Neural cell (in vitro differentiated cells): ENCODE data around the gene TIAM2.

ENCODE experiments used
- EP300 ChIP-seq: fragments of 450-650 bp; conservative IDR thresholded peaks from 2 replicates; pipeline ENCODE4 v1.6.1; 2014; ENCODE audit warnings: antibody characterized with exemption, mild to moderate bottlenecking, moderate library complexity; ENCODE audit not compliant: poor library complexity, severe bottlenecking
- EZH2 ChIP-seq: fragments of 200-600, 300-800 bp; shearing (Covaris generic), sonication (generic); IDR thresholded peaks from 2 replicates; pipeline ENCODE4 v1.6.1; 2014; ENCODE audit warnings: antibody characterized with exemption, low read length, borderline replicate concordance, mild to moderate bottlenecking; ENCODE audit not compliant: insufficient read depth, poor library complexity, severe bottlenecking
- POLR2AphosphoS5 ChIP-seq: IDR thresholded peaks from 2 replicates; pipeline ENCODE4 v1.6.1; 2012
- RAD21 ChIP-seq: fragments of 450-650 bp; conservative IDR thresholded peaks from 2 replicates; pipeline ENCODE4 v1.6.1; 2014; ENCODE audit warnings: antibody characterized with exemption, mild to moderate bottlenecking, moderate library complexity
- TF ChIP-seq, protein P1 (sequence below): fragments of 450-650 bp; IDR thresholded peaks from 2 replicates; pipeline ENCODE4 v1.5.1; 2014; ENCODE audit warnings: antibody characterized with exemption, mild to moderate bottlenecking, moderate library complexity; ENCODE audit not compliant: poor library complexity, severe bottlenecking

- TF ChIP-seq, protein P1, sequence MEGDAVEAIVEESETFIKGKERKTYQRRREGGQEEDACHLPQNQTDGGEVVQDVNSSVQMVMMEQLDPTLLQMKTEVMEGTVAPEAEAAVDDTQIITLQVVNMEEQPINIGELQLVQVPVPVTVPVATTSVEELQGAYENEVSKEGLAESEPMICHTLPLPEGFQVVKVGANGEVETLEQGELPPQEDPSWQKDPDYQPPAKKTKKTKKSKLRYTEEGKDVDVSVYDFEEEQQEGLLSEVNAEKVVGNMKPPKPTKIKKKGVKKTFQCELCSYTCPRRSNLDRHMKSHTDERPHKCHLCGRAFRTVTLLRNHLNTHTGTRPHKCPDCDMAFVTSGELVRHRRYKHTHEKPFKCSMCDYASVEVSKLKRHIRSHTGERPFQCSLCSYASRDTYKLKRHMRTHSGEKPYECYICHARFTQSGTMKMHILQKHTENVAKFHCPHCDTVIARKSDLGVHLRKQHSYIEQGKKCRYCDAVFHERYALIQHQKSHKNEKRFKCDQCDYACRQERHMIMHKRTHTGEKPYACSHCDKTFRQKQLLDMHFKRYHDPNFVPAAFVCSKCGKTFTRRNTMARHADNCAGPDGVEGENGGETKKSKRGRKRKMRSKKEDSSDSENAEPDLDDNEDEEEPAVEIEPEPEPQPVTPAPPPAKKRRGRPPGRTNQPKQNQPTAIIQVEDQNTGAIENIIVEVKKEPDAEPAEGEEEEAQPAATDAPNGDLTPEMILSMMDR, result no peak
- TF ChIP-seq EZH2 (no peak), POLR2AphosphoS5 (no peak), EP300 (no peak), RAD21 (no peak)
Measured at GRCh38 chr6:155064303-155064702, 69.2 kb downstream of the TIAM2 start.
